ENCODE measurements around the gene SHISA9.

GRCh38 chr16:13231365-13231764 is 330.0 kb downstream of the SHISA9 start:
- TF ChIP-seq RAD21 (IDR thresholded peaks at IDR 0.05; ENCODE audit: low read depth) (no peak), TCF7L2 (IDR thresholded peaks at IDR 0.05; ENCODE audit: borderline replicate concordance, extremely low read depth, insufficient read depth, insufficient read length) (no peak)
- TF ChIP-seq, protein P1, sequence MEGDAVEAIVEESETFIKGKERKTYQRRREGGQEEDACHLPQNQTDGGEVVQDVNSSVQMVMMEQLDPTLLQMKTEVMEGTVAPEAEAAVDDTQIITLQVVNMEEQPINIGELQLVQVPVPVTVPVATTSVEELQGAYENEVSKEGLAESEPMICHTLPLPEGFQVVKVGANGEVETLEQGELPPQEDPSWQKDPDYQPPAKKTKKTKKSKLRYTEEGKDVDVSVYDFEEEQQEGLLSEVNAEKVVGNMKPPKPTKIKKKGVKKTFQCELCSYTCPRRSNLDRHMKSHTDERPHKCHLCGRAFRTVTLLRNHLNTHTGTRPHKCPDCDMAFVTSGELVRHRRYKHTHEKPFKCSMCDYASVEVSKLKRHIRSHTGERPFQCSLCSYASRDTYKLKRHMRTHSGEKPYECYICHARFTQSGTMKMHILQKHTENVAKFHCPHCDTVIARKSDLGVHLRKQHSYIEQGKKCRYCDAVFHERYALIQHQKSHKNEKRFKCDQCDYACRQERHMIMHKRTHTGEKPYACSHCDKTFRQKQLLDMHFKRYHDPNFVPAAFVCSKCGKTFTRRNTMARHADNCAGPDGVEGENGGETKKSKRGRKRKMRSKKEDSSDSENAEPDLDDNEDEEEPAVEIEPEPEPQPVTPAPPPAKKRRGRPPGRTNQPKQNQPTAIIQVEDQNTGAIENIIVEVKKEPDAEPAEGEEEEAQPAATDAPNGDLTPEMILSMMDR (IDR thresholded peaks at IDR 0.05 in 2 of 3, conservative IDR thresholded peaks at IDR 0.05 in 1 of 3; ENCODE audit: borderline replicate concordance in 1 of 3, insufficient read depth in 1 of 3, low read depth in 2 of 3, low read length in 2 of 3), result no peak
